CD14-positive monocyte (primary cell): ENCODE measurements around the gene C17orf107. TPM values are rescaled to one million over a fixed set of nuclear protein-coding genes. Genes with fewer than 3 reads are reported as not detected.

Source experiments
- DNase-seq, 3 donors: peaks; one replicate each; pipeline ENCODE4 v3.0.0-alpha.2; 2011 to 2022
- H2AFZ ChIP-seq: 2 replicates; pipeline ENCODE4 v1.6.0; 2012; ENCODE audit warnings: mild to moderate bottlenecking, low read depth, low read length, inconsistent platforms; ENCODE audit not compliant: insufficient read depth, poor library complexity, severe bottlenecking
- H3K27ac ChIP-seq, 2 donors: 1 replicate in 1 of 2; 2 replicates in 1 of 2; pipeline ENCODE4 v1.5.1; 2012 to 2013; ENCODE audit warnings: low read length in 2 of 2, control low read depth in 1 of 2, inconsistent platforms in 1 of 2, low read depth in 1 of 2, mild to moderate bottlenecking in 1 of 2
- H3K27me3 ChIP-seq, 2 donors: one replicate each; pipeline versions ENCODE4 v1.6.0 to v1.6.1; 2011 to 2013; ENCODE audit warnings: low read length in 2 of 2; ENCODE audit not compliant: control insufficient read depth in 2 of 2, insufficient read depth in 2 of 2
- H3K36me3 ChIP-seq, 2 donors: replicated peaks in 1 of 2; 1 replicate in 1 of 2; 2 replicates in 1 of 2; pipeline versions ENCODE4 v1.5.1 to v1.6.1; 2012 to 2013; ENCODE audit warnings: low read length in 2 of 2, control low read depth in 1 of 2, inconsistent platforms in 1 of 2, mild to moderate bottlenecking in 1 of 2; ENCODE audit not compliant: insufficient read depth in 2 of 2, control insufficient read depth in 1 of 2
- H3K4me1 ChIP-seq, 2 donors: 1 replicate in 1 of 2; 2 replicates in 1 of 2; pipeline versions ENCODE4 v1.5.1 to v1.6.1; 2012 to 2013; ENCODE audit warnings: low read length in 2 of 2, control low read depth in 1 of 2, inconsistent platforms in 1 of 2, mild to moderate bottlenecking in 1 of 2, moderate library complexity in 1 of 2; ENCODE audit not compliant: insufficient read depth in 2 of 2, control insufficient read depth in 1 of 2
- H3K4me2 ChIP-seq: replicated peaks from 2 replicates; pipeline ENCODE3; 2012; ENCODE audit warnings: low read length, moderate library complexity, mild to moderate bottlenecking; ENCODE audit not compliant: poor library complexity, severe bottlenecking; ENCODE audit errors: extremely low read depth
- H3K4me3 ChIP-seq, 3 experiments: fragments of 200-600 bp in 1 of 3; sonication (generic) in 1 of 3; replicated peaks in 1 of 3; 1 replicate in 2 of 3; 2 replicates in 1 of 3; pipeline ENCODE4 v1.5.1; 2011 to 2013; ENCODE audit warnings: low read length in 3 of 3, mild to moderate bottlenecking in 3 of 3, control low read depth in 2 of 3, low read depth in 2 of 3, inconsistent platforms in 1 of 3, moderate library complexity in 1 of 3
- H3K79me2 ChIP-seq: 2 replicates; pipeline ENCODE4 v1.6.0; 2012; ENCODE audit warnings: mild to moderate bottlenecking, control low read depth, inconsistent platforms, low read length, moderate library complexity; ENCODE audit not compliant: insufficient read depth
- H3K9ac ChIP-seq: 2 replicates; pipeline ENCODE4 v1.6.0; 2017; ENCODE audit warnings: low read length, mild to moderate bottlenecking; ENCODE audit not compliant: insufficient read depth, poor library complexity, severe bottlenecking
- H3K9me3 ChIP-seq, 2 donors: replicated peaks in 1 of 2; 1 replicate in 1 of 2; 2 replicates in 1 of 2; pipeline versions ENCODE4 v1.5.1 to v1.6.1; 2012 to 2013; ENCODE audit warnings: low read length in 2 of 2, control low read depth in 1 of 2; ENCODE audit not compliant: control insufficient read depth in 1 of 2, insufficient read depth in 1 of 2
- H4K20me1 ChIP-seq: 2 replicates; pipeline ENCODE4 v1.6.0; 2012; ENCODE audit warnings: mild to moderate bottlenecking, low read length, control low read depth, moderate library complexity; ENCODE audit not compliant: insufficient read depth
- H3K27ac Mint-ChIP-seq, 7 donors: one replicate each; pipeline ENCODE4 v1.8.0; 2020; ENCODE audit warnings: mild to moderate bottlenecking in 7 of 7, mixed read lengths in 7 of 7, moderate library complexity in 6 of 7, inconsistent platforms in 2 of 7
- H3K27me3 Mint-ChIP-seq, 3 donors: one replicate each; pipeline ENCODE4 v1.8.0; 2021 to 2022; ENCODE audit warnings: low read depth in 3 of 3, mild to moderate bottlenecking in 3 of 3, mixed read lengths in 3 of 3, moderate library complexity in 3 of 3, inconsistent platforms in 1 of 3
- H3K36me3 Mint-ChIP-seq, 2 donors: one replicate each; pipeline ENCODE4 v1.8.0; 2020; ENCODE audit warnings: mixed read lengths in 2 of 2, inconsistent platforms in 1 of 2, mild to moderate bottlenecking in 1 of 2
- H3K4me1 Mint-ChIP-seq: one replicate; pipeline ENCODE4 v1.8.0; 2020; ENCODE audit warnings: mild to moderate bottlenecking, mixed read lengths
- H3K4me3 Mint-ChIP-seq, 2 donors: one replicate each; pipeline ENCODE4 v1.8.0; 2020; ENCODE audit warnings: mild to moderate bottlenecking in 2 of 2, mixed read lengths in 2 of 2, moderate library complexity in 1 of 2
- H3K9me3 Mint-ChIP-seq, 7 donors: one replicate each; pipeline ENCODE4 v1.8.0; 2020 to 2022; ENCODE audit warnings: mixed read lengths in 7 of 7, mild to moderate bottlenecking in 6 of 7, moderate library complexity in 6 of 7, inconsistent platforms in 2 of 7
- CTCF ChIP-seq: fragments of 200-600 bp; IDR thresholded peaks from one replicate; pipeline ENCODE4 v1.8.0; 2022; ENCODE audit warnings: antibody characterized with exemption, mild to moderate bottlenecking
- WGBS: methylation state at CpG from one replicate; pipeline ENCODE4 v1.1.5; 2013; ENCODE audit warnings: missing lambda C conversion rate; ENCODE audit not compliant: insufficient coverage; 5-methylcytosine and 5-hydroxymethylcytosine counted together
- intact Hi-C, 2 donors: fragments of 100-400 bp; cut with micrococcal nuclease; formaldehyde crosslinking; loops; one replicate each; pipeline versions ENCODE4 v1.15.0 to v1.15.1; 2023
- polyA plus RNA-seq, 3 donors: library from polyadenylated mRNA; depleted of rRNA in 1 of 3; unstranded in 2 of 3; stranded (reverse) in 1 of 3; fragments of 300-500 nt in 2 of 3; fragments of >200 nt in 1 of 3; fragmentation: Illumina TruSeq in 2 of 3; gene quantifications; 1 replicate in 2 of 3; 2 replicates in 1 of 3; pipeline ENCODE4 v1.2.3, GENCODE V29; 2012 to 2021

Gene C17orf107
- polyA plus RNA-seq, 3 donors: 1.9 to 5.1 (median 4.2) TPM

DNA sequence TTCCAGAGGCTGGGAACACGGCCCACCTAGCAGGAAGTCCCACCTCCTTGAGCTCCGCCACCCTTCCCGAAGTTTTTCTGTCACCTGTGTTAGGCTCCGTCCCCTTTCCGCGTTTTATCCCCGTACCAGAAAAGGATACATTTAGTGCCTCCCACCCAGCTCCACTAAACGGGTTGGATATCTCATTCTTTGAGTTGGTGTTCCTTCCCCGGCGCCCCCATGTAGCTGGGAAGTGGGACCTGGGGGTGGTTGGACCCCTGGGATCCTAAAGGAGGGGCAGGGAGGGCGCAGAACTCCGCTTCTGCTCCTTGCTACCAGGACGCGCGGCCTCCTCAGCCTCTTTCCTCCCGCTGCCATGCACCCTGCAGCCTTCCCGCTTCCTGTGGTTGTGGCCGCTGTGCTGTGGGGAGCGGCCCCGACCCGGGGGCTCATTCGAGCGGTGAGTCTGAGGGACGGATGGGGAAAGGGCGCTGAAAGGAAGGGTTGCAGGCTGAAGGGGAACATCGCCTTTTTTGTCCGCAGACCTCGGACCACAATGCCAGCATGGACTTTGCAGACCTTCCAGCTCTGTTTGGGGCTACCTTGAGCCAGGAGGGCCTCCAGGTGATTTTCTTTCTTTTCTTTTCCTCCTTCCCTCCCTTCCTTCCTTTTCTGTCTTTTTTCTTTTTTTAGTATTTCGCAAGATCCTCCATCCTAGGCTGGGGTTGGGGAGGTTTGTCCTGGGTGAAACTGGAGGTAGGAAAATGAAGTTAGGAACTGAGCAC lies 41.4 kb downstream of the C17orf107 start:
- peaks cover 41 to 56% of the 10 kb centered on the region in 2 donors for H3K36me3 ChIP-seq

DNA sequence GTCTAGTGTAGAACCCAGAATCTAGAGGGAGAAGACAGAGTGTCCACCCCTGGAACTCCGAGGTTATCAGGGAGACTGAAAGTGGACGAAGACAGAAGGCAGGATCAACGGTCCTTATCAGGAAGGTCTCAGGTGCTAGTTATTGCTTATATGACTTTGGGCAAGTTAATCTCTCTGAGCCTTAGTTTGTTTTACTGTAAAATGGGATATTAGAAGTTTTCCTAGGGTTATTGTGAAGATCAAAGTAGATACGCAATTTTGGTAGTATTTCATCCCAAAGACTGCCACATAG lies 41.9 kb downstream of the C17orf107 start:
- 39% methylated on average over 3 of the region's 4 CpGs for WGBS
- peaks cover 68 to 74% of the 10 kb centered on the region in 2 donors for H3K4me1 ChIP-seq
- Mint-ChIP-seq H3K4me1 (peaks cover 71% of the 10 kb centered on the region), H3K27me3 (peaks cover 0 to 4% (median 0%) of the 10 kb centered on the region in 3 donors), H3K27ac (peak overlapping the region; percentile 95 to 98 (median 97)), H3K9me3 (no peaks in the 10 kb centered on the region), H3K36me3 (peaks cover 60 to 66% of the 10 kb centered on the region in 2 donors), H3K4me3 (peak overlapping the region; percentile 90 to 96)
- peaks cover 73% of the 10 kb centered on the region for H4K20me1 ChIP-seq
- H3K9me3 ChIP-seq: no peaks in the 10 kb centered on the region
- H3K27me3 ChIP-seq: no peaks in the 10 kb centered on the region
- H3K4me3 ChIP-seq: peak overlapping the region; percentile 76 to 94 (median 78)
- H3K36me3 ChIP-seq: peaks cover 46 to 60% of the 10 kb centered on the region in 2 donors
- no peak for DNase-seq
- peak overlapping the region; percentile 89 for H3K9ac ChIP-seq
- peak overlapping the region in 1 of 2 donors; percentile 94 for H3K27ac ChIP-seq
- no peak for TF ChIP-seq CTCF
- H3K4me2 ChIP-seq: peak overlapping the region; percentile 89
- intact Hi-C loops: loop anchor here in 1 of 2 donors (2.0 kb wide), 1 partner anchor 26 kb away; the partner anchor contains the start of gene SPAG7
- peaks cover 84% of the 10 kb centered on the region for H3K79me2 ChIP-seq
- H2AFZ ChIP-seq: no peak overlapping the region

More for the DNA sequence above, 41.4 kb downstream of the C17orf107 start:
- Mint-ChIP-seq H3K4me3 (peak overlapping the region; percentile 90 to 96), H3K9me3 (no peaks in the 10 kb centered on the region), H3K36me3 (peaks cover 60 to 66% of the 10 kb centered on the region in 2 donors), H3K4me1 (peaks cover 69% of the 10 kb centered on the region), H3K27ac (peak overlapping the region; percentile 95 to 98 (median 97)), H3K27me3 (peaks cover 0 to 4% (median 0%) of the 10 kb centered on the region in 3 donors)
- no peak for DNase-seq
- H4K20me1 ChIP-seq: peaks cover 68% of the 10 kb centered on the region
- H2AFZ ChIP-seq: peak overlapping the region; percentile 90
- TF ChIP-seq CTCF: no peak
- H3K9me3 ChIP-seq: no peaks in the 10 kb centered on the region
- H3K27me3 ChIP-seq: no peaks in the 10 kb centered on the region
- H3K27ac ChIP-seq: peak overlapping the region; percentile 94
- peaks cover 79% of the 10 kb centered on the region for H3K79me2 ChIP-seq
- peak overlapping the region; percentile 89 for H3K4me2 ChIP-seq
- H3K9ac ChIP-seq: peak overlapping the region; percentile 89
- intact Hi-C loops: loop anchor here in 1 of 2 donors (2.0 kb wide), 1 partner anchor 26 kb away; the partner anchor contains the start of gene SPAG7
- peak overlapping the region; percentile 76 to 94 (median 78) for H3K4me3 ChIP-seq
- peaks cover 62 to 69% of the 10 kb centered on the region in 2 donors for H3K4me1 ChIP-seq
- under 1% methylated on average over 22 of the region's 29 CpGs for WGBS
